ENCODE results near the gene LGR4. TPM values are rescaled to one million over a fixed set of nuclear protein-coding genes. Genes with fewer than 3 reads are reported as not detected.
A peak's percentile ranks its signal among the peaks of the same experiment; 100 is the strongest.
"Not testable (repeated sequence)": the region's sequence is repeated elsewhere in the genome, so short reads cannot be mapped to it uniquely, and the experiment has no call there.

Gene LGR4
- 45.3 and 51.5 TPM in 2 replicates for total RNA-seq
- long read RNA-seq, partial matches to known transcripts = 15 of 30 reads
- long read RNA-seq, other reads (novel, unspliced or antisense) = 15 of 30 reads

- Mint-ChIP-seq H3K27me3 (ENCODE audit: low read depth) (peaks cover 6% of the 10 kb centered on the region), H3K4me1 (peaks cover 42% of the 10 kb centered on the region), H3K36me3 (ENCODE audit: low read depth) (peaks cover 3% of the 10 kb centered on the region), H3K9me3 (no peaks in the 10 kb centered on the region), H3K4me3 (peak within 1 kb of the TSS; percentile 96), H3K27ac (ENCODE audit: unreplicated experiment) (peak within 1 kb of the TSS; percentile 24)
- TF ChIP-seq CTCF (conservative IDR thresholded peaks at IDR 0.05) = no peak
- peak; percentile 82 for DNase-seq (ENCODE audit: low read depth, low spot score)
These were observed at the start of gene LGR4 for GRCh38 chr11:27472398-27473016. LGR4 (minus strand) TSS chr11:27472790; CDS start chr11:27472302, 488 bp downstream.

GRCh38 chr11:27520226-27520625 lies 47.6 kb upstream of the LGR4 start:
- no peaks in the 10 kb centered on the region for H3K27me3 Mint-ChIP-seq (ENCODE audit: low read depth)
- H3K9me3 Mint-ChIP-seq = no peaks in the 10 kb centered on the region
- H3K4me1 Mint-ChIP-seq = no peaks in the 10 kb centered on the region

DNA sequence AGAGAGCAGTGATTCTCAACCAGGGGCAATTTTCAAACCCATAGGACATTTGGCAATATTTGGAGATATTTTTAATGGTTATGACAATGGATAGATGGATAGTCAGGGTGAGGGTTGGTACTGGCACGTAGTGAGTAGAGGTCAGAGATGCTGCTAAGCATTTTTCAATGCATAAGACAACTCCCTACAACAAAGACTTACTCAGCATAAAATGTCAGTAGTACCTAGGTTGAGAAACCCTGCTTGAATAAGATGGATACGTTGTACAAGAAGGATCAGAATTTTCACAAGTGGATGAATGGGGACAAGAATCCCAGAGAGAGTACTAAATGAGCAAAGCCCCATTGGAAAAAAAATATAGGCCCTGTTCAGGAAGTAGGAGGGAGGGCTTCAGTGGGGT lies 45.9 kb upstream of the LGR4 start:
- H3K9me3 Mint-ChIP-seq = no peaks in the 10 kb centered on the region
- H3K36me3 Mint-ChIP-seq (ENCODE audit: low read depth) = peaks cover 3% of the 10 kb centered on the region
- TF ChIP-seq CTCF (conservative IDR thresholded peaks at IDR 0.05) = no peak
- DNase-seq (ENCODE audit: low read depth, low spot score) = no peak
- H3K4me1 Mint-ChIP-seq = no peaks in the 10 kb centered on the region
- H3K4me3 Mint-ChIP-seq = no peak overlapping the region
- H3K27ac Mint-ChIP-seq (ENCODE audit: unreplicated experiment) = no peak overlapping the region
- no peaks in the 10 kb centered on the region for H3K27me3 Mint-ChIP-seq (ENCODE audit: low read depth)

More at GRCh38 chr11:27520226-27520625, 47.6 kb upstream of the LGR4 start:
- no peak overlapping the region for H3K4me3 Mint-ChIP-seq
- TF ChIP-seq CTCF (conservative IDR thresholded peaks at IDR 0.05) = no peak
- H3K36me3 Mint-ChIP-seq (ENCODE audit: low read depth) = no peaks in the 10 kb centered on the region
- no peak overlapping the region for H3K27ac Mint-ChIP-seq (ENCODE audit: unreplicated experiment)
- DNase-seq (ENCODE audit: low read depth, low spot score) = no peak

- not testable (repeated sequence) for DNase-seq (ENCODE audit: low read depth, low spot score); H3K9me3 Mint-ChIP-seq; H3K36me3 Mint-ChIP-seq (ENCODE audit: low read depth); H3K4me1 Mint-ChIP-seq; H3K27ac Mint-ChIP-seq (ENCODE audit: unreplicated experiment); H3K27me3 Mint-ChIP-seq (ENCODE audit: low read depth); H3K4me3 Mint-ChIP-seq
These were observed 44.9 kb upstream of the LGR4 start for GRCh38 chr11:27517490-27517889.

DNA sequence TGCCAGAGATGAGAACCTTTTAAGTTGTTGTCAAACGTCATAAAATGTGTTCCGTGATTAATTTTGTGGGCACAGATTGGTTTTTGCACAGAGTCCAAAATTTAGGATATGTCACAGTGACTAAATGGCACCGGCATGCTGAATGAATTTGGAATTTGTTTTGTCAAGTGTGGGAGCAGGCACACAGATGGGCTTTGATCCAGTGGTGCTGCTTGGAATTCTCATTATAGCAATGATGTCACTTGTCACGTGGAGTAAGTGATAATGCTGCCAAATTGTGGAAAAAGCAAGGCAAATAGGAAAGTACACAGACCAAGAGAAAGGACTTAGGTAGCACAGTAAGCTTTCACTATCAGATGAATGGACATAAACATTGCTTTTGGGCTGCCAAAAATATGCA lies 42.0 kb upstream of the LGR4 start:
- H3K27ac Mint-ChIP-seq (ENCODE audit: unreplicated experiment) = no peak overlapping the region
- no peaks in the 10 kb centered on the region for H3K4me1 Mint-ChIP-seq
- no peak for DNase-seq (ENCODE audit: low read depth, low spot score)
- H3K4me3 Mint-ChIP-seq = no peak overlapping the region
- TF ChIP-seq CTCF (conservative IDR thresholded peaks at IDR 0.05) = no peak
- H3K27me3 Mint-ChIP-seq (ENCODE audit: low read depth) = no peaks in the 10 kb centered on the region
- H3K9me3 Mint-ChIP-seq = no peaks in the 10 kb centered on the region
- H3K36me3 Mint-ChIP-seq (ENCODE audit: low read depth) = peaks cover 3% of the 10 kb centered on the region

- H3K4me1 Mint-ChIP-seq = no peaks in the 10 kb centered on the region
- peaks cover 3% of the 10 kb centered on the region for H3K36me3 Mint-ChIP-seq (ENCODE audit: low read depth)
- no peaks in the 10 kb centered on the region for H3K27me3 Mint-ChIP-seq (ENCODE audit: low read depth)
- no peak for TF ChIP-seq CTCF (conservative IDR thresholded peaks at IDR 0.05)
- DNase-seq (ENCODE audit: low read depth, low spot score) = no peak
- no peaks in the 10 kb centered on the region for H3K9me3 Mint-ChIP-seq
- no peak overlapping the region for H3K4me3 Mint-ChIP-seq
- H3K27ac Mint-ChIP-seq (ENCODE audit: unreplicated experiment) = no peak overlapping the region
These were observed 41.5 kb upstream of the LGR4 start for GRCh38 chr11:27514076-27514475.
